ENCODE results near the gene SLC17A4.

The SLC17A4 gene

DNA sequence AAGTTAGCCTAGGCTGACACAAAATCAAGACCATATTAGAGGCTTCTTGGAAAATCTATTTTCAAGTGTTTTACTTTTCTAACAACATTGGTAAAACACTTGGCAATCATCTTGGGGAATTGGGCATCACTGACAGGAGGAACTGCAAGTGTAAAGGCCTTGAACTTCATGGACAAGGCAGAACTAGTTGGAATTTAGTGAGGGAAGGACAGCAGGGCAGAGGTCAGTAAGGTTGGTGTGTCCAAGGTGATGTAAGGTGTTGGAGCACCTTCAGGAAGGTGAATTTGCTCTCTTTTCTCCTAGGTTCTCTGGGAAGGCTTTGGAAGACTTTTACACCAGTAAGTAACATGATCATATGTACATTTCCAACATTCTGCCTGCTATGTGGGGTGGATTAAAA, 1.5 kb upstream of the SLC17A4 start:
- DNase-seq (ENCODE audit: insufficient read length) (no peak), FAIRE-seq (no peak)
- no peak for TF ChIP-seq TAF1 (IDR thresholded peaks at IDR 0.05; ENCODE audit: borderline replicate concordance, low read depth, low read length)
- TF ChIP-seq POLR2AphosphoS5 (IDR thresholded peaks at IDR 0.05; ENCODE audit: low read depth, low read length), result no peak
- no peak for TF ChIP-seq POLR2A (IDR thresholded peaks at IDR 0.05; ENCODE audit: low read depth, low read length)

DNA sequence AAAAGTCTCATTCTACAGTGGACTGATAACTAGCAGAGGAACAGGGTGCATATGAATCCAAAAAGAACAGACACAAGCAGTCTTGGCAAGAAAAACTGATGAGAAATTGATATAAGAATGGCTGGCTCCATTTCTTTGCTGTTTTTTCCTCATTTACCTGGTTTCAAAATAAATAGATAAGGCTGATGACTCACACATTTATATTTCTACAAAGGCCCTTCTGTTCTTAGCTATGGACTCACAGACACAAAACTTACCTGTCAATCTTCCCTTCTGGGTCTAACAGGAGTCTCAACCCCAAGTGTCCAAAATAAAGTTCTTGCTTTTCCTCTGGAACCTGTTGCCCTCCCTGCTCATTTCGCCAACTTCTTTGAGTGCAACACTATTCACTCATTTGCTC, 941 bp downstream of the SLC17A4 start:
- no peak for FAIRE-seq
- DNase-seq (ENCODE audit: insufficient read length), result no peak
- no peak for TF ChIP-seq TAF1 (IDR thresholded peaks at IDR 0.05; ENCODE audit: borderline replicate concordance, low read depth, low read length)

- no peak for TF ChIP-seq POLR2AphosphoS5 (IDR thresholded peaks at IDR 0.05; ENCODE audit: low read depth, low read length)
- no peak for TF ChIP-seq TAF1 (IDR thresholded peaks at IDR 0.05; ENCODE audit: borderline replicate concordance, low read depth, low read length)
- no peak for TF ChIP-seq POLR2A (IDR thresholded peaks at IDR 0.05; ENCODE audit: low read depth, low read length)
- DNase-seq (ENCODE audit: insufficient read length) (no peak), FAIRE-seq (no peak)
Measured at GRCh38 chr6:25756382-25757363, 2.1 kb downstream of the SLC17A4 start.

DNA sequence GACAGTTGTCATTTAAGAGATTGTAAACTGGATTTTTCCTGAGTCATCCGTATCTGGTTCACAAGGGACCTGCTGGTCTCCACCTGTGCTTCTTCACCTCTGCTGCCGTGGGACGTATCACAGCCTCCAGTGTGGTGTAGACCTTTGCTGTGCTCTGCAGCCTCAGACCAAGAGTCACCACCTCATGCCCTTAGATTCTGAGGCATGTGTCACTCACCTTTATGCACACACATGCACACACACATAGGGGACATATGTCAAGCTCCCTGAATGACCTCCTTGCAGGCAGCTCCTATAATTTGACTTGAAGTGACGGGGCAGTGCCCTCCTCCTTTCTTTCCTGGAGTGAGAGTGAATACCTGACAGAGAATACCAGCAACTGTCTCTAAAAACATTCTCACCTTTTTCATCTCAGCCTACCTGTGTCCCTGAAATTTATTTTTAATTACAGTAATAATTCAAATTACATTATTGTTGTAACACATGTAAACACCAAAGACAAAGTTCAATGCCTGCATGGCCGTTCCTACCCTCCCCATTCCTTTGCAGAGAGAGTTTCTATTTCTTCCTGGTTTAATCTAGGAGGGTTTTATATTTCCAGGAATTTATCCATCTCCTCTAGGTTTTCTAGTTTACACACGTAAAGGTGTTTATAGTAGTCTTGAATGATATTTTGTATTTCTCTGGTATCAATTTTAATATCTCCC, 3.5 kb downstream of the SLC17A4 start:
- DNase-seq (ENCODE audit: insufficient read length), result no peak
- TF ChIP-seq POLR2AphosphoS5 (IDR thresholded peaks at IDR 0.05; ENCODE audit: low read depth, low read length) (no peak), POLR2A (IDR thresholded peaks at IDR 0.05; ENCODE audit: low read depth, low read length) (no peak), TAF1 (IDR thresholded peaks at IDR 0.05; ENCODE audit: borderline replicate concordance, low read depth, low read length) (no peak)
- no peak for FAIRE-seq

DNA sequence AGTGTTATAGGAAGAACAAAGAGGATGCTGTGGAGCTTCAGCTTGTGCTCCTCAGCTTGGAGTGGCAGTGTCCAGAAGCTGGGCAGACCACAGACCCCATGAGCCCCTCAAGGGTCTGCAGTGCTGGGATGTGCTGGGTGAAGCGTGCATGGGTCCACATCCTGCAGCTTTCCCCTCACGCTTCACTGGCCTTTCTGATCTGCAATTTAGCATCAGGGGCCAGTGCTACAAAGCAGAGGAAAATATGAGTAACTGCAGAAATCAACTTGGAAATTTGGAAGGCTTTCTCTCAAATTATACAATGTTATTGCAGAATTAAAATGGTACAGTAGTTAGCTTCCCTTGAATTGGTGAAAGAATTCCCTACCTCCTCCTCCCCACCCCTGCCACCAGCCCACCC, 10.1 kb downstream of the SLC17A4 start:
- FAIRE-seq, result no peak
- no peak for DNase-seq (ENCODE audit: insufficient read length)

GRCh38 chr6:25768566-25768965, 14.0 kb downstream of the SLC17A4 start:
- FAIRE-seq (no peak), DNase-seq (ENCODE audit: insufficient read length) (no peak)
- TF ChIP-seq TAF1 (IDR thresholded peaks at IDR 0.05; ENCODE audit: borderline replicate concordance, low read depth, low read length), result no peak
- no peak for TF ChIP-seq POLR2A (IDR thresholded peaks at IDR 0.05; ENCODE audit: low read depth, low read length)
- TF ChIP-seq POLR2AphosphoS5 (IDR thresholded peaks at IDR 0.05; ENCODE audit: low read depth, low read length), result no peak

More for the DNA sequence above, 10.1 kb downstream of the SLC17A4 start:
- no peak for TF ChIP-seq TAF1 (IDR thresholded peaks at IDR 0.05; ENCODE audit: borderline replicate concordance, low read depth, low read length)
- no peak for TF ChIP-seq POLR2AphosphoS5 (IDR thresholded peaks at IDR 0.05; ENCODE audit: low read depth, low read length)
- no peak for TF ChIP-seq POLR2A (IDR thresholded peaks at IDR 0.05; ENCODE audit: low read depth, low read length)

- no peak for FAIRE-seq
- DNase-seq (ENCODE audit: insufficient read length), result no peak
- no peak for TF ChIP-seq POLR2A (IDR thresholded peaks at IDR 0.05; ENCODE audit: low read depth, low read length)
- TF ChIP-seq TAF1 (IDR thresholded peaks at IDR 0.05; ENCODE audit: borderline replicate concordance, low read depth, low read length), result no peak
- TF ChIP-seq POLR2AphosphoS5 (IDR thresholded peaks at IDR 0.05; ENCODE audit: low read depth, low read length), result no peak
Measured at GRCh38 chr6:25769983-25770382, 15.4 kb downstream of the SLC17A4 start.

DNA sequence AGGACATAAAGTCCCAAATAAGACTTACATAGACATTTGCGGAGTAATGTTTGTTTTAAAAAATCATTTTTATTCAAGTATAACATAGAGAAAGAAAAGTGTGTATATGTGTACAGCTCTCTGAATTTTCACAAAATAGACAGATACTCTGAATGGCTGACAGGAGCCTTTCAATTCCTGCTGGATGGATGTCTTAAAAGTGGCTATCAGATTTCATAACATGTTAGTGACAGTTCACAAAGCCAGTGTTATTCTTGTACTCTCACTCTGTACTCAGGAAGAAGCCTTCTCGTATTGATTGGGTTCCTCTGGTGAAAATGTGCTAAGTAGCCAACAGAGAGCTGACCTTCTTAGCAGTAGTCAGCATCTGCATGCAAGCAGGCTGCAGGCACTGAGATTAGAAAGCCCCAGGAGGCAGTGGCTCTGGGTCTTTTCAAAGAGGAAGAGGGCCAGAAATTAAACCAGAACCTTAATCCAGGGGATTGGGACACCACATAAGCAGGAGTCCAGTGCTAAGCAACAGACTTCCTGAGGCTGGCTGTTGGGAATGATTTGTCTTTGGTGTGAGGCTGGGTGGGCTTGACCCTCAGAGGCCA, 19.7 kb downstream of the SLC17A4 start:
- FAIRE-seq (no peak), DNase-seq (ENCODE audit: insufficient read length) (no peak)
- no peak for TF ChIP-seq POLR2AphosphoS5 (IDR thresholded peaks at IDR 0.05; ENCODE audit: low read depth, low read length)
- TF ChIP-seq TAF1 (IDR thresholded peaks at IDR 0.05; ENCODE audit: borderline replicate concordance, low read depth, low read length), result no peak
- no peak for TF ChIP-seq POLR2A (IDR thresholded peaks at IDR 0.05; ENCODE audit: low read depth, low read length)

DNA sequence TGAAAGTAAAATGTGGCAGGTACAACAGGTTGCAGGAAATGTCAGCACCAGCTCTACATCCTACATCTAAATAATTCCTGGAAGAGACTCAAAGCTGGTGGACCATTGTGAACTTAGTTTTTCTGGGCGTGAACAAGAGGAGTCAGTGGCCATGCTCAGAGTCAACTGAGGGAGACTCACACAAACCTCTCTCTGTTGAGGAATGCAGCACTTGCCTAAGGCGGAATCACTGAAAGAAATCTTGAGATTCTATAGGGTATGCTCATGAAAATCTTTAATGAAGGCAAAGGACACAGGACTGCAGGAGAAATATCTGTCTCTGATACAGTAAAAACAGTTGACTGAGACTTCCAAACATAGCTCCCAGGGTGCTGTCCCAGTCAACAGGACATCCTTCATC, 22.5 kb downstream of the SLC17A4 start:
- FAIRE-seq (no peak), DNase-seq (ENCODE audit: insufficient read length) (no peak)
- TF ChIP-seq POLR2AphosphoS5 (IDR thresholded peaks at IDR 0.05; ENCODE audit: low read depth, low read length), result no peak
- TF ChIP-seq POLR2A (IDR thresholded peaks at IDR 0.05; ENCODE audit: low read depth, low read length), result no peak
- no peak for TF ChIP-seq TAF1 (IDR thresholded peaks at IDR 0.05; ENCODE audit: borderline replicate concordance, low read depth, low read length)

- FAIRE-seq, result no peak
- no peak for DNase-seq (ENCODE audit: insufficient read length)
- TF ChIP-seq TAF1 (IDR thresholded peaks at IDR 0.05; ENCODE audit: borderline replicate concordance, low read depth, low read length), result no peak
- TF ChIP-seq POLR2A (IDR thresholded peaks at IDR 0.05; ENCODE audit: low read depth, low read length), result no peak
- TF ChIP-seq POLR2AphosphoS5 (IDR thresholded peaks at IDR 0.05; ENCODE audit: low read depth, low read length), result no peak
Measured at GRCh38 chr6:25777856-25778649, 23.5 kb downstream of the SLC17A4 start.

DNA sequence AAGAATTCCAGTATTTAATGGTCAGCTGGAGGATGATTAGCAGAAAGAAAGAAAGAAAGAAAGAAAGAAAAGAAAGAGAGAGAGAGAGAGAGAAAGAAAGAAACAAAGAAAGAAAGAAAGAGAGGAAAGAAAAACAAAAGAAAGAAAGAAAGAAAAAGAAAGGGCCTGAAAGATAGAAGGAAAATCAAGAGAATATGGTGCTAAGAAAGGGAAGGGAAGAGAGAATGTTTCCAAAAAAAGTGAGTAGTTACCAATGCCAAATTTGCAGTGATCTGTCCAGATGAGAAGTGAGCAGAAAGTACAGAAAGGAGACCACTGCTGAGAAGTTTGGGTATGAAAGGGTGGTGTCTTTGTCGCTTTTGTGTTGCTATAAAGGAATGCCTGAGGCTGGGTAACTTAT, 26.6 kb downstream of the SLC17A4 start:
- no peak for FAIRE-seq
- TF ChIP-seq TAF1 (IDR thresholded peaks at IDR 0.05; ENCODE audit: borderline replicate concordance, low read depth, low read length), result no peak
- TF ChIP-seq POLR2A (IDR thresholded peaks at IDR 0.05; ENCODE audit: low read depth, low read length), result no peak
- no peak for DNase-seq (ENCODE audit: insufficient read length)
